IMR-90 (cell line): ENCODE results near the gene SLC38A9. TPM values are rescaled to one million over a fixed set of nuclear protein-coding genes. Genes with fewer than 3 reads are reported as not detected.
A peak's percentile ranks its signal among the peaks of the same experiment; 100 is the strongest.

Experiments used
- ATAC-seq: fragments of 200-7000 bp; cut with Tn5 transposase; 2 replicates; pipeline ENCODE4 v1.9.1; 2020; ENCODE audit warnings: low read depth, mild to moderate bottlenecking, moderate library complexity
- BruUV-seq: library from RNA; stranded (reverse); fragments of 400-500 nt; replicated peaks from 2 replicates; lab custom pipeline; 2021; lab: Mats Ljungman, UMichigan
- CTCF ChIA-PET: fragments of 300-600 bp; formaldehyde crosslinking; extraction: SDS; loops from one replicate; lab custom pipeline; 2021; ENCODE audit warnings: antibody characterized with exemption; lab: Yijun Ruan, JAX
- POLR2A ChIA-PET: fragments of 300-600 bp; sonication (Branson Sonifier 250); formaldehyde crosslinking; loops from one replicate; lab custom pipeline; 2022; ENCODE audit warnings: antibody characterized with exemption; ENCODE audit not compliant: unreplicated experiment; lab: Charles Lee
- DNase-seq: peaks from one replicate; pipeline ENCODE4 v3.0.0; 2013
- H2AFZ ChIP-seq: replicated peaks from 2 replicates; pipeline ENCODE3; 2013; ENCODE audit warnings: low read length, mild to moderate bottlenecking; ENCODE audit not compliant: poor library complexity
- H2AK5ac ChIP-seq: 2 replicates; pipeline ENCODE4 v1.6.1; 2013; ENCODE audit warnings: low read depth, low read length, inconsistent platforms
- H2AK9ac ChIP-seq: replicated peaks from 2 replicates; pipeline ENCODE3; 2013; ENCODE audit warnings: mild to moderate bottlenecking, low read depth, low read length, moderate library complexity; ENCODE audit not compliant: poor library complexity
- H2BK120ac ChIP-seq: 2 replicates; pipeline ENCODE4 v1.6.1; 2013; ENCODE audit warnings: low read depth, low read length, inconsistent platforms
- H2BK15ac ChIP-seq: 3 replicates; pipeline ENCODE4 v1.6.1; 2013; ENCODE audit warnings: low read depth, low read length, inconsistent platforms
- H2BK20ac ChIP-seq: 2 replicates; pipeline ENCODE4 v1.6.1; 2013; ENCODE audit warnings: low read depth, mild to moderate bottlenecking, inconsistent platforms, low read length, moderate library complexity
- H2BK5ac ChIP-seq: 2 replicates; pipeline ENCODE4 v1.6.1; 2013; ENCODE audit warnings: mild to moderate bottlenecking, low read depth, low read length, inconsistent platforms; ENCODE audit not compliant: poor library complexity, severe bottlenecking
- H3K14ac ChIP-seq: replicated peaks from 2 replicates; pipeline ENCODE4 v1.6.1; 2013; ENCODE audit warnings: low read depth, low read length, inconsistent platforms
- H3K18ac ChIP-seq: 2 replicates; pipeline ENCODE4 v1.6.1; 2013; ENCODE audit warnings: low read depth, low read length, control low read depth
- H3K23ac ChIP-seq: 2 replicates; pipeline ENCODE4 v1.6.1; 2013; ENCODE audit warnings: low read depth, low read length, inconsistent platforms
- H3K27ac ChIP-seq: 2 replicates; pipeline ENCODE4 v1.5.1; 2013; ENCODE audit warnings: mild to moderate bottlenecking, control low read depth, low read length; ENCODE audit not compliant: insufficient read depth
- H3K27me3 ChIP-seq: 2 replicates; pipeline ENCODE4 v1.6.1; 2013; ENCODE audit warnings: low read length; ENCODE audit not compliant: control insufficient read depth, insufficient read depth
- H3K36me3 ChIP-seq: 2 replicates; pipeline ENCODE4 v1.6.1; 2013; ENCODE audit warnings: low read length, mixed read lengths; ENCODE audit not compliant: control insufficient read depth, insufficient read depth
- H3K4ac ChIP-seq: 2 replicates; pipeline ENCODE4 v1.6.1; 2013; ENCODE audit warnings: low read depth, low read length, inconsistent platforms
- H3K4me1 ChIP-seq: 2 replicates; pipeline ENCODE4 v1.6.1; 2013; ENCODE audit warnings: low read length, mixed read lengths; ENCODE audit not compliant: control insufficient read depth, insufficient read depth
- H3K4me2 ChIP-seq: 2 replicates; pipeline ENCODE4 v1.6.1; 2013; ENCODE audit warnings: low read depth, mild to moderate bottlenecking, control low read depth, low read length, moderate library complexity
- H3K4me3 ChIP-seq: 2 replicates; pipeline ENCODE4 v1.5.1; 2013; ENCODE audit warnings: low read depth, mild to moderate bottlenecking, control low read depth, low read length, moderate library complexity; ENCODE audit not compliant: insufficient read depth
- H3K56ac ChIP-seq: 2 replicates; pipeline ENCODE4 v1.6.1; 2013; ENCODE audit warnings: low read length, inconsistent platforms; ENCODE audit not compliant: insufficient read depth; ENCODE audit errors: extremely low read depth
- H3K79me1 ChIP-seq, 2 experiments: 2 replicates each; pipeline ENCODE4 v1.6.1; 2013; ENCODE audit warnings: low read length in 2 of 2, inconsistent platforms in 1 of 2, low read depth in 1 of 2
- H3K9ac ChIP-seq: 2 replicates; pipeline ENCODE4 v1.6.1; 2013; ENCODE audit warnings: low read depth, low read length, control low read depth
- H3K9me1 ChIP-seq: 2 replicates; pipeline ENCODE4 v1.6.1; 2013; ENCODE audit warnings: low read length, inconsistent platforms; ENCODE audit not compliant: insufficient read depth
- H3K9me3 ChIP-seq: 2 replicates; pipeline ENCODE4 v1.6.1; 2013; ENCODE audit warnings: low read length; ENCODE audit not compliant: control insufficient read depth, insufficient read depth
- H4K20me1 ChIP-seq: 2 replicates; pipeline ENCODE4 v1.6.1; 2013; ENCODE audit warnings: low read length, inconsistent platforms; ENCODE audit not compliant: insufficient read depth
- H4K5ac ChIP-seq: 2 replicates; pipeline ENCODE4 v1.6.1; 2013; ENCODE audit warnings: mild to moderate bottlenecking, low read depth, low read length, control low read depth
- H4K8ac ChIP-seq, 2 experiments: 2 replicates each; pipeline ENCODE4 v1.6.1; 2013; ENCODE audit warnings: low read depth in 2 of 2, low read length in 2 of 2, control low read depth in 1 of 2, inconsistent platforms in 1 of 2
- H4K91ac ChIP-seq: 2 replicates; pipeline ENCODE4 v1.6.1; 2013; ENCODE audit warnings: low read depth, low read length, inconsistent platforms; ENCODE audit not compliant: insufficient read depth
- MAFK ChIP-seq: IDR thresholded peaks from 2 replicates; pipeline ENCODE4 v1.6.1; 2012; ENCODE audit warnings: low read depth, low read length, improper control_type of control experiment
- RCOR1 ChIP-seq: IDR thresholded peaks from 2 replicates; pipeline ENCODE4 v1.6.1; 2012; ENCODE audit warnings: mild to moderate bottlenecking, low read length, improper control_type of control experiment; ENCODE audit not compliant: insufficient replicate concordance
- SMC3 ChIP-seq: fragments of 150-350 bp; IDR thresholded peaks from 2 replicates; pipeline ENCODE4 v1.6.1; 2016; ENCODE audit warnings: low read depth, mild to moderate bottlenecking, antibody characterized with exemption, low read length, moderate library complexity
- WGBS, 2 experiments: methylation state at CpG; one replicate each; pipeline versions ENCODE4 v1.1.5 to v1.1.7; 2013; ENCODE audit warnings: missing lambda C conversion rate in 2 of 2; ENCODE audit not compliant: insufficient read length in 1 of 2; ENCODE audit errors: extremely low coverage in 2 of 2; 5-methylcytosine and 5-hydroxymethylcytosine counted together
- dilution Hi-C: fragments of 300-500 bp; cut with HindIII; formaldehyde crosslinking; loops from one replicate; pipeline ENCODE4 v1.14.3; 2018; ENCODE audit warnings: low sequenced_read_pairs; ENCODE audit not compliant: unreplicated experiment
- in situ Hi-C: fragments of 300-500 bp; cut with MboI; formaldehyde crosslinking; loops from 3 replicates; pipeline ENCODE4 v1.14.3; 2019; ENCODE audit warnings: low sequenced_read_pairs, inconsistent platforms, mixed read lengths
- intact Hi-C: fragments of 100-400 bp; cut with micrococcal nuclease; formaldehyde crosslinking; loops from 2 replicates; pipeline ENCODE4 v1.10.0; 2022
- polyA plus RNA-seq, 3 experiments: library from polyadenylated mRNA; depleted of rRNA; stranded (reverse); fragments of >200 nt; gene quantifications; 2 replicates each; pipeline ENCODE4 v1.2.3, GENCODE V29; 2012; ENCODE audit warnings: low replicate concordance in 1 of 3
- total RNA-seq: library from RNA; depleted of rRNA; stranded (reverse); fragments of >200 nt; gene quantifications from 2 replicates; pipeline ENCODE4 v1.2.3, GENCODE V29; 2012
- TF ChIP-seq, protein P1 (sequence below): fragments of 150-350 bp; IDR thresholded peaks from 2 replicates; pipeline ENCODE4 v1.6.1; 2016; ENCODE audit warnings: low read depth, mild to moderate bottlenecking, low read length, moderate library complexity, borderline replicate concordance

Gene SLC38A9
- total and polyA plus RNA-seq, 2 of the 4 experiments (the other 2 are of a cell fraction) = 10.5 to 24.2 TPM

DNA sequence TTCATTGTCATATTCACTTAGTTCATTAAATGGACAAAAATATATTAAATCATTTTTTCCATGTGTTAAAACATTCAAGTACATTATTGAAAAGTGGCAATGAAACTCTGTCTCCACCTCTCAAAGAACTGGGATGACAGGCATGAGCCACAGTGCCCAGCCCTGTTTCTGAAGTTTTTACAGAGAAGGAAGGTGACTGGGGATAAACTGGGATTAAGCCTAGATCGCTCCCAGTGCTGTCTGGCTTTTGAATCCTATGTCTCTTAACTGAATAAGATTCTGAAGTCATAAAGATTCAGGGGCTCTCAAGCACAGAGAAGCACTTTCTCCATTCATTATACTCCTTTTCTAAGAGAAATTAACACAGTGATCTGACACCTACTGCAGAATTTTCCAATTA is 88.3 kb downstream of the SLC38A9 start:
- BruUV-seq = no TSS peak
- in situ Hi-C loops = no loop called here
- H3K18ac ChIP-seq = no peak overlapping the region
- ATAC-seq (no peak), DNase-seq (no peak)
- H3K56ac ChIP-seq = no peak overlapping the region
- H2AK5ac ChIP-seq = no peak overlapping the region
- H3K36me3 ChIP-seq = no peaks in the 10 kb centered on the region
- H4K8ac ChIP-seq = no peak overlapping the region
- peaks cover 6% of the 10 kb centered on the region; the same call in 1 of the 2 replicates for H3K4me1 ChIP-seq
- no peak overlapping the region for H3K4me3 ChIP-seq
- POLR2A ChIA-PET = no interaction called here
- H3K23ac ChIP-seq = no peak overlapping the region
- no peak overlapping the region for H3K14ac ChIP-seq
- intact Hi-C loops = no loop called here
- H2BK120ac ChIP-seq = no peak overlapping the region
- no peaks in the 10 kb centered on the region for H4K20me1 ChIP-seq
- H2AFZ ChIP-seq = no peak overlapping the region
- dilution Hi-C loops = no loop called here
- no peak overlapping the region for H2BK5ac ChIP-seq
- CTCF ChIA-PET = interaction anchor here (0.9 kb wide), 1 partner anchor 32 kb away, joined by 3 read pairs; no protein-coding TSS in a partner anchor
- peaks cover 5% of the 10 kb centered on the region; the same call in 1 of the 2 replicates for H3K9me1 ChIP-seq
- H3K9me3 ChIP-seq = no peaks in the 10 kb centered on the region
- H3K4ac ChIP-seq = no peak overlapping the region
- H2BK15ac ChIP-seq = no peak overlapping the region
- no CpG with 5 or more reads among the region's 1 CpG for WGBS, 2 experiments
- H4K91ac ChIP-seq = 0 out of 2 replicates have a peak overlapping the region, but pooled peaks have one; percentile 20
- H3K27ac ChIP-seq = no peak overlapping the region
- TF ChIP-seq SMC3 (no peak), MAFK (no peak), RCOR1 (no peak)
- TF ChIP-seq, protein P1, sequence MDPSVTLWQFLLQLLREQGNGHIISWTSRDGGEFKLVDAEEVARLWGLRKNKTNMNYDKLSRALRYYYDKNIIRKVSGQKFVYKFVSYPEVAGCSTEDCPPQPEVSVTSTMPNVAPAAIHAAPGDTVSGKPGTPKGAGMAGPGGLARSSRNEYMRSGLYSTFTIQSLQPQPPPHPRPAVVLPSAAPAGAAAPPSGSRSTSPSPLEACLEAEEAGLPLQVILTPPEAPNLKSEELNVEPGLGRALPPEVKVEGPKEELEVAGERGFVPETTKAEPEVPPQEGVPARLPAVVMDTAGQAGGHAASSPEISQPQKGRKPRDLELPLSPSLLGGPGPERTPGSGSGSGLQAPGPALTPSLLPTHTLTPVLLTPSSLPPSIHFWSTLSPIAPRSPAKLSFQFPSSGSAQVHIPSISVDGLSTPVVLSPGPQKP = no peak
- H2BK20ac ChIP-seq = no peak overlapping the region
- H3K9ac ChIP-seq = no peak overlapping the region
- H3K79me1 ChIP-seq = no peaks in the 10 kb centered on the region
- H2AK9ac ChIP-seq = no peak overlapping the region
- no peak overlapping the region for H4K5ac ChIP-seq
- no peak overlapping the region for H3K4me2 ChIP-seq
- H3K27me3 ChIP-seq = no peaks in the 10 kb centered on the region
